ENCODE measurements around the gene SOX15. TPM values are rescaled to one million over a fixed set of nuclear protein-coding genes. Genes with fewer than 3 reads are reported as not detected.

The SOX15 gene
- total RNA-seq, 2 donors from 2014 or later: 0.61 to 1.0 TPM

DNA sequence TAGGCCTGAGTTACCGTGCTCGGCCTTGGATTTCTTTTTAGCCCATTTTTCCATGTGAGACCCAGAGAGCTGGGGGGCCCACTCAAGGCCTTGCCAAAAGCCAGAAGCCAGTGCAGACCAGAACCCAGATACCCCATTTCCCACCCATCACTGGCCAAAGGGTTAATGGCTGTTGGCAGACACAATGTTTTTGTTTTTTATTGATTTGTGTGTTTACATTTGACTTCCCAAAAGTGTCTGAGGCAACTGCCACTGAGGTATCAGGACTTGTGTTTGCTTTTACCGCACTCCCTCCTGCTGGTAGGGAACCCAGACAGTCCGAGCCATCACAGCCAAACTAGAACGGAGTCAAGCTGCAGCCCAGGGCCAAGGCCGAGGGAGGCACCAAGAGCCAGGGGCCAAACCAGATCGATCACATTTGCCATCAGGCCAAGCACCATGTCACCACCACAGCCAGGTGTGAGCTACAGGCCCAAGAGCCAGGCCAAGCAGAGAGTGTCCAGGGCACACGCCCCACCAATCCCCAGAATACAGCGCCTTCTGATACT lies 48.7 kb downstream of the SOX15 start:
- Histone ChIP-seq H3K9me3 (no peaks in the 10 kb centered on the region), H3K9ac (ENCODE audit: low read depth in 2 of 2, low read length in 2 of 2) (no peak overlapping the region), H3K27ac (no peak overlapping the region), H3K4me1 (no peaks in the 10 kb centered on the region), H3K4me3 (no peak overlapping the region), H3K27me3 (no peaks in the 10 kb centered on the region), H3K36me3 (no peaks in the 10 kb centered on the region)
- DNase-seq: no peak
- intact Hi-C loops (cut with DNase I): no loop called here
- TF ChIP-seq, protein P1, sequence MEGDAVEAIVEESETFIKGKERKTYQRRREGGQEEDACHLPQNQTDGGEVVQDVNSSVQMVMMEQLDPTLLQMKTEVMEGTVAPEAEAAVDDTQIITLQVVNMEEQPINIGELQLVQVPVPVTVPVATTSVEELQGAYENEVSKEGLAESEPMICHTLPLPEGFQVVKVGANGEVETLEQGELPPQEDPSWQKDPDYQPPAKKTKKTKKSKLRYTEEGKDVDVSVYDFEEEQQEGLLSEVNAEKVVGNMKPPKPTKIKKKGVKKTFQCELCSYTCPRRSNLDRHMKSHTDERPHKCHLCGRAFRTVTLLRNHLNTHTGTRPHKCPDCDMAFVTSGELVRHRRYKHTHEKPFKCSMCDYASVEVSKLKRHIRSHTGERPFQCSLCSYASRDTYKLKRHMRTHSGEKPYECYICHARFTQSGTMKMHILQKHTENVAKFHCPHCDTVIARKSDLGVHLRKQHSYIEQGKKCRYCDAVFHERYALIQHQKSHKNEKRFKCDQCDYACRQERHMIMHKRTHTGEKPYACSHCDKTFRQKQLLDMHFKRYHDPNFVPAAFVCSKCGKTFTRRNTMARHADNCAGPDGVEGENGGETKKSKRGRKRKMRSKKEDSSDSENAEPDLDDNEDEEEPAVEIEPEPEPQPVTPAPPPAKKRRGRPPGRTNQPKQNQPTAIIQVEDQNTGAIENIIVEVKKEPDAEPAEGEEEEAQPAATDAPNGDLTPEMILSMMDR (IDR thresholded peaks at IDR 0.05): no peak

DNA sequence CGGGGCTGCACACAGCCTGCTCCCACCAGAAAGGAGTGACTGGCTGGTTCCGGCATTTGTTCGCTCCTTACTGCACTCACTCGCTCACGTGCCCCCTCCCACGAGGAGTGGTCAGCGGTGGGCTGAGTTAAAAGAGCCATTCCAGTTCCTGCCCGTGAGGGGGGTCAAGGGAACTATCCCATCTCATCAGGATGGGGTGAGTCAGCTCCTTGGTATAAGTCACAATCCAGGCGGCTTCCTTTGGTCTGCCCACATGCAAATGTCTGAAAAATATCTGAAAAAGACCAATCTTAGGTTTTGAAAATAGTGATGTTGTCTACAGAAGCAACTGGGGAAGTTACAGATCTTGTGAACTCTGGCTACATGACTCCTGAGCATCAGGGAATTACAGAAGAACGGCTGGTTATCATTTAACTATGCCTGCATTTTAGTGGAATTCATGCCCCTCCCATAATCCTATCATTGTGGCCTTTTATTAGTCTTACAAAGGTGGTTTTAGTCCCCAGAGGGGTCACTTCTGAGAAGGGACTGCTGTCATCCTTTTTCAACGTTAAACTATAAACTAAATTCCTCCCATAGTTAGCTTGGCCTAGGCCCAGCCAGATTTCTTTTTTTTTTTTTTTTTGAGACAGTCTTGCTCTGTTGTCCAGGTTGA lies 50.9 kb downstream of the SOX15 start:
- no peaks in the 10 kb centered on the region for H3K9me3 ChIP-seq
- intact Hi-C loops (cut with DNase I): no loop called here
- TF ChIP-seq, protein P1 (IDR thresholded peaks at IDR 0.05): no peak
- no peaks in the 10 kb centered on the region for H3K27me3 ChIP-seq
- no peaks in the 10 kb centered on the region for H3K36me3 ChIP-seq
- H3K27ac ChIP-seq: no peak overlapping the region
- no peak overlapping the region for H3K4me3 ChIP-seq
- no peaks in the 10 kb centered on the region for H3K4me1 ChIP-seq
- no peak for DNase-seq
- no peak overlapping the region for H3K9ac ChIP-seq (ENCODE audit: low read depth in 2 of 2, low read length in 2 of 2)

Other genes with a start within 250 kb of the SOX15 start
- 10 to 100 TPM in 1 of 2 donors, 1 to 10 TPM in 1; 5.6 to 12.6 TPM for gene KCTD11, start 237.9 kb downstream of the SOX15 start, total RNA-seq
- not detected for gene TMEM95, start 234.9 kb downstream of the SOX15 start, total RNA-seq
- 10 to 100 TPM; 18.0 to 22.6 TPM for gene TNK1, start 209.0 kb downstream of the SOX15 start, total RNA-seq
- 10 to 100 TPM; 11.0 to 12.0 TPM for gene PLSCR3, start 195.6 kb downstream of the SOX15 start, total RNA-seq
- gene TMEM256, start 186.0 kb downstream of the SOX15 start, total RNA-seq: 100 to 1,000 TPM in 1 of 2 donors, 10 to 100 TPM in 1; 88.2 to 101 TPM
- 1 to 10 TPM; 2.5 to 5.0 TPM for gene NLGN2, start 182.2 kb downstream of the SOX15 start, total RNA-seq
- not detected for gene SPEM1, start 169.8 kb downstream of the SOX15 start, total RNA-seq
- gene SPEM2, start 164.5 kb downstream of the SOX15 start, total RNA-seq: not detected
- gene SPEM3, start 161.2 kb downstream of the SOX15 start, total RNA-seq: not detected
- 10 to 100 TPM; 20.4 to 20.6 TPM for gene TMEM102, start 154.7 kb downstream of the SOX15 start, total RNA-seq
- 1 to 10 TPM; 1.2 to 1.6 TPM for gene FGF11, start 150.6 kb downstream of the SOX15 start, total RNA-seq
- gene CHRNB1, start 145.0 kb downstream of the SOX15 start, total RNA-seq: 1 to 10 TPM; 4.3 to 6.1 TPM
- gene ZBTB4, start 110.5 kb downstream of the SOX15 start, total RNA-seq: 10 to 100 TPM; 12.9 to 26.7 TPM
- not detected for gene SLC35G6, start 108.6 kb downstream of the SOX15 start, total RNA-seq
- gene POLR2A, start 105.7 kb downstream of the SOX15 start, total RNA-seq: 100 to 1,000 TPM in 1 of 2 donors, 10 to 100 TPM in 1; 73.5 to 137 TPM
- gene TNFSF12, start 41.0 kb downstream of the SOX15 start, total RNA-seq: 10 to 100 TPM; 11.4 to 18.3 TPM
- gene TNFSF13, start 31.3 kb downstream of the SOX15 start, total RNA-seq: 100 to 1,000 TPM in 1 of 2 donors, 10 to 100 TPM in 1; 67.5 to 125 TPM
- gene SENP3, start 28.2 kb downstream of the SOX15 start, total RNA-seq: 10 to 100 TPM; 25.7 to 56.6 TPM
- gene CD68, start 10.5 kb downstream of the SOX15 start, total RNA-seq: 10 to 100 TPM; 37.7 to 56.6 TPM
- 100 to 1,000 TPM in 1 of 2 donors, 10 to 100 TPM in 1; 80.1 to 111 TPM for gene MPDU1, start 6.2 kb downstream of the SOX15 start, total RNA-seq
- 10 to 100 TPM; 24.9 to 27.4 TPM for gene FXR2, start 24.8 kb upstream of the SOX15 start, total RNA-seq
- gene SAT2, start 37.7 kb upstream of the SOX15 start, total RNA-seq: 10 to 100 TPM; 55.3 to 77.3 TPM
- under 1 TPM; 0.42 to 0.64 TPM for gene SHBG, start 40.0 kb upstream of the SOX15 start, total RNA-seq
- gene ATP1B2, start 60.8 kb upstream of the SOX15 start, total RNA-seq: 1 to 10 TPM in 1 of 2 donors, under 1 TPM in 1; 0.54 to 1.4 TPM
- 10 to 100 TPM; 64.3 to 90.0 TPM for gene TP53, start 97.4 kb upstream of the SOX15 start, total RNA-seq
- gene WRAP53, start 98.4 kb upstream of the SOX15 start, total RNA-seq: 10 to 100 TPM in 1 of 2 donors, 1 to 10 TPM in 1; 6.0 to 22.6 TPM
- under 1 TPM; 0.42 to 0.82 TPM for gene EFNB3, start 115.1 kb upstream of the SOX15 start, total RNA-seq
- gene DNAH2, start 127.7 kb upstream of the SOX15 start, total RNA-seq: under 1 TPM; 0.32 to 0.62 TPM
- 10 to 100 TPM; 32.7 to 42.6 TPM for gene KDM6B, start 244.1 kb upstream of the SOX15 start, total RNA-seq

Measured in colonic mucosa (tissue), 4 donors.